AG10803 (cell line): ENCODE measurements around the gene EYA4.
A peak's percentile ranks its signal among the peaks of the same experiment; 100 is the strongest.
"Not testable (repeated sequence)": the region's sequence is repeated elsewhere in the genome, so short reads cannot be mapped to it uniquely, and the experiment has no call there.

Experiments
- DNase-seq: peaks from one replicate; pipeline ENCODE4 v3.0.0; 2010; ENCODE audit warnings: low read depth
- H3K4me3 ChIP-seq: 2 replicates; pipeline ENCODE4 v1.5.1; 2011; ENCODE audit warnings: mild to moderate bottlenecking, low read length, control low read depth
- CTCF ChIP-seq: conservative IDR thresholded peaks from 2 replicates; pipeline ENCODE4 v1.5.1; 2011; ENCODE audit warnings: mild to moderate bottlenecking, low read length, control low read depth, inconsistent platforms

The EYA4 gene

DNA sequence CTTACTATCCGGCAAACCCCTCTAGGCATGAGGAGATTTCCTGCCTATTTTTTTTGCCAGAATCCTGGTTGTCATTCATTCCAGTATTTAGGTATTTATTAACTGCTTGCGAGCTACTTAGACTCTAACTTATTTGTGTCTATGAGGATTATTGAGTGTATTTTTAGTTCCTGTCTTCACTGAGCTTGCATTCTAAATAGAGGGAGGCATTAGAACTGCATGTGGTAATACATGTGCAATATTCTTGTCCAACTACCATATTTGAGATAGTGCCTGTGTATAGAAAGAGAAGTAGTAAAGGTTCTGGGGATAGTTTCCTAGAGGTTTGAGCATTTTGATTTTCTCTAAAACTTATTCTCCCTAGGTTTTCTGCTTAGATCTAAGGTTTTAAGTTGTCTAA, 308.9 kb downstream of the EYA4 start:
- DNase-seq, result no peak
- no peak overlapping the region for H3K4me3 ChIP-seq
- TF ChIP-seq CTCF, result no peak

DNA sequence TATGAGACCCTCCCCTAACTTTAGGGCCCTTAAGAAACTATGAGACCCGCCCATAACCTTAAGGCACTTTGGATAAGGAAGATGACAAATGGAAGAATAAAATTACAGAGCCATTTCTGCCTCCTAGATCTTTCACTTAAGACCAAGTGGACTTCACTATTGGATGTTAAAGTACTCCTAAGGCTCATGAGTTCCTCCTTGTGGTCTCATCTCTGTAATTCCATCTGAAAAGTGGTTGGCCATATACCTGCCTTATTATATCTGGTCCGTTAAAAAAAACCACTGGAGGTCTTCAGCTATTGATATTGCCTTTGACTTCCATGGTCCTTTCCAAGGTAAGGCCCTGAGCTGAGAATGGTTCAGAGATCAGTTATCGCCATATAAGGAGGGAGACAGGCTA, 310.3 kb downstream of the EYA4 start:
- H3K4me3 ChIP-seq, result no peak overlapping the region
- no peak for DNase-seq
- peak; percentile 32; the same call in 1 of the 2 replicates for TF ChIP-seq CTCF

DNA sequence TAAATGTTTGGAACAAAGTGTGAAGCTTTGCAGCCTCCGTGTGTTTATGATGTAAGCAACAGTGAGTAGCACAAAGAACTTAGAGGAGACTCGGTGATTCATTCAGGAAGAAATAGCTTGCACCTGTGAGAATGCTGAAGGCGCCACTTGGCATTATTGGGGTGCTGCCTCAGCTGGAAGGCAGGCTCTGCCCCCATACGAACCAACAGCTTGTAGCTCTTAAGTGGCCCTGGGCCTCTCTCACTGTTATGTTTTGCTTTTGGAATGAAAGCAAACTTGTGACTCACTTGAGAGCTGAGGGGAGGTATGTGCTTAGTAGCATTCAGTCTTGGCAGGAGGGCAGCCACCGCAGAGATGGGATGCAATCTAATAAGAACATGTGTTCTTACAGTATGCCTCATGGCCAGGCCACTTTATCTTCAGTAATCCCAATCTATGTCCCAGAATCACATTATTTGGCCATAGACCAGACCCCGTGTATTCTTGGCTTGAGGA, 310.7 kb downstream of the EYA4 start:
- peak; percentile 98 for DNase-seq
- no peak for TF ChIP-seq CTCF
- no peak overlapping the region for H3K4me3 ChIP-seq

GRCh38 chr6:133553652-133554051, 312.5 kb downstream of the EYA4 start:
- H3K4me3 ChIP-seq, result no peak overlapping the region
- DNase-seq, result peak; percentile 66
- peak; percentile 75 for TF ChIP-seq CTCF

DNA sequence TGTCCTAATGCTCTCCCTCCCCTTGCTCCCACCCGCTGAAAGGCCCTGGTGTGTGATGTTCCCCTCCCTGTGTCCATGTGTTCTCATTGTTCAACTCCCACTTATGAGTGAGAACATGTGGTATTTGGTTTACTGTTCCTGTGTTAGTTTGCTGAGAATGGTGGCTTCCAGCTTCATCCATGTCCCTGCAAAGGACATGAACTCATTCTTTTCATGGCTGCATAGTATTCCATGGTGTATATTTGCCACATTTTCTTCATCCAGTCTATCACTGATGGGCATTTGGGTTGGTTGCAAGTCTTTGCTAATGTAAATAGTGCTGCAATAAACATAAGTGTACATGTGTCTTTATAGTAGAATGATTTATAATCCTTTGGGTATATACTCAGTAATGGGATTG, 313.0 kb downstream of the EYA4 start:
- not testable (repeated sequence) for DNase-seq, H3K4me3 ChIP-seq

- TF ChIP-seq CTCF, result no peak
- H3K4me3 ChIP-seq, result no peak overlapping the region
- DNase-seq, result no peak
Observed at GRCh38 chr6:133555685-133556084, 314.5 kb downstream of the EYA4 start.

- H3K4me3 ChIP-seq, result no peak overlapping the region
- no peak for TF ChIP-seq CTCF
- DNase-seq, result no peak
Observed at GRCh38 chr6:133559926-133560325, 318.8 kb downstream of the EYA4 start.

GRCh38 chr6:133567636-133568035, 326.5 kb downstream of the EYA4 start:
- DNase-seq, result peak; percentile 48
- no peak overlapping the region for H3K4me3 ChIP-seq
- TF ChIP-seq CTCF, result no peak
